H1 (cell line): Measurements from ENCODE around the gene DDX18. TPM values are rescaled to one million over a fixed set of nuclear protein-coding genes. Genes with fewer than 3 reads are reported as not detected.

ENCODE experiments used
- CTCF ChIA-PET: fragments of 300-600 bp; sonication (Branson Sonifier 250); formaldehyde crosslinking; loops from one replicate; lab custom pipeline; 2021; ENCODE audit not compliant: partially characterized antibody; lab: Charles Lee
- POLR2A ChIA-PET: fragments of 300-600 bp; sonication (Branson Sonifier 250); formaldehyde crosslinking; loops from one replicate; lab custom pipeline; 2021; ENCODE audit warnings: inconsistent platforms; ENCODE audit not compliant: partially characterized antibody; lab: Charles Lee
- DNase-seq, 2 experiments: peaks; one replicate each; pipeline versions ENCODE4 v3.0.0 to v3.0.0-alpha.2; 2010 to 2022; ENCODE audit warnings: low spot score in 2 of 2, low read depth in 1 of 2, mixed read lengths in 1 of 2
- FAIRE-seq: peaks from 2 replicates; lab custom pipeline; 2011; peaks lifted over from hg19 to GRCh38; lab: Jason Lieb, UNC
- H2AFZ ChIP-seq: 2 replicates; pipeline ENCODE4 v1.8.1; 2012; ENCODE audit warnings: low read length, inconsistent platforms
- H2AK5ac ChIP-seq: 2 replicates; pipeline ENCODE4 v1.6.1; 2013; ENCODE audit warnings: low read depth, low read length
- H2BK120ac ChIP-seq: replicated peaks from 2 replicates; pipeline ENCODE3; 2013; ENCODE audit warnings: low read depth, low read length, inconsistent platforms
- H2BK12ac ChIP-seq: 2 replicates; pipeline ENCODE4 v1.6.1; 2013; ENCODE audit warnings: low read depth, low read length
- H2BK15ac ChIP-seq: 2 replicates; pipeline ENCODE4 v1.6.1; 2013; ENCODE audit warnings: low read length
- H2BK20ac ChIP-seq: 2 replicates; pipeline ENCODE4 v1.6.1; 2013; ENCODE audit warnings: low read length
- H2BK5ac ChIP-seq: 2 replicates; pipeline ENCODE4 v1.6.1; 2013; ENCODE audit warnings: low read depth, low read length
- H3K14ac ChIP-seq: 2 replicates; pipeline ENCODE4 v1.6.1; 2013; ENCODE audit warnings: inconsistent platforms; ENCODE audit not compliant: insufficient read length
- H3K18ac ChIP-seq: 2 replicates; pipeline ENCODE4 v1.6.1; 2013; ENCODE audit warnings: low read length; ENCODE audit errors: extremely low read depth
- H3K23ac ChIP-seq: 2 replicates; pipeline ENCODE4 v1.6.1; 2013; ENCODE audit warnings: inconsistent platforms; ENCODE audit not compliant: insufficient read length
- H3K23me2 ChIP-seq: 2 replicates; pipeline ENCODE4 v1.6.1; 2013; ENCODE audit warnings: low read depth, low read length
- H3K27ac ChIP-seq: 2 replicates; pipeline ENCODE4 v1.6.1; 2011; ENCODE audit warnings: low read depth, low read length, inconsistent platforms
- H3K27me3 ChIP-seq, 4 experiments: replicated peaks in 1 of 4; 1 replicate in 1 of 4; 2 replicates in 3 of 4; pipeline versions ENCODE4 v1.6.1 to v1.8.1; 2011 to 2013; ENCODE audit warnings: low read length in 3 of 4, mild to moderate bottlenecking in 3 of 4, inconsistent platforms in 2 of 4, mixed read lengths in 2 of 4, moderate library complexity in 1 of 4; ENCODE audit not compliant: control insufficient read depth in 3 of 4, insufficient read depth in 3 of 4; ENCODE audit errors: extremely low read depth in 1 of 4
- H3K36me3 ChIP-seq, 4 experiments: 2 replicates each; pipeline versions ENCODE4 v1.6.1 to v1.8.1; 2011 to 2013; ENCODE audit warnings: mild to moderate bottlenecking in 4 of 4, low read length in 3 of 4, moderate library complexity in 2 of 4, control low read depth in 1 of 4, inconsistent platforms in 1 of 4; ENCODE audit not compliant: insufficient read depth in 4 of 4, control insufficient read depth in 2 of 4
- H3K4ac ChIP-seq: replicated peaks from 2 replicates; pipeline ENCODE3; 2013; ENCODE audit warnings: low read length, low read depth, mixed read lengths, inconsistent platforms; ENCODE audit not compliant: insufficient read length
- H3K4me1 ChIP-seq, 4 experiments: replicated peaks in 1 of 4; 1 replicate in 1 of 4; 2 replicates in 3 of 4; pipeline versions ENCODE4 v1.6.1 to v1.8.1; 2011 to 2013; ENCODE audit warnings: low read length in 3 of 4, inconsistent platforms in 2 of 4, mixed read lengths in 1 of 4; ENCODE audit not compliant: insufficient read depth in 4 of 4, control insufficient read depth in 3 of 4
- H3K4me2 ChIP-seq, 2 experiments: 2 replicates each; pipeline versions ENCODE4 v1.6.1 to v1.8.1; 2011 to 2013; ENCODE audit warnings: low read depth in 2 of 2, low read length in 2 of 2, control low read depth in 1 of 2, inconsistent platforms in 1 of 2, mild to moderate bottlenecking in 1 of 2; ENCODE audit not compliant: insufficient read depth in 1 of 2
- H3K4me3 ChIP-seq, 4 experiments: fragments of 200-600, 300-600 bp in 1 of 4; sonication (generic), shearing (Covaris generic), sonication (Bioruptor Twin) in 1 of 4; 2 replicates each; pipeline versions ENCODE4 v1.5.1 to v1.8.1; 2011 to 2016; ENCODE audit warnings: low read length in 4 of 4, low read depth in 3 of 4, control low read depth in 2 of 4, inconsistent platforms in 2 of 4, mild to moderate bottlenecking in 2 of 4, mixed read lengths in 1 of 4, moderate library complexity in 1 of 4; ENCODE audit not compliant: insufficient read depth in 2 of 4; ENCODE audit errors: extremely low read depth in 1 of 4
- H3K56ac ChIP-seq: replicated peaks from 2 replicates; pipeline ENCODE3; 2013; ENCODE audit warnings: low read depth, mild to moderate bottlenecking, mixed read lengths, low read length, inconsistent platforms; ENCODE audit not compliant: insufficient read length
- H3K79me1 ChIP-seq: 2 replicates; pipeline ENCODE4 v1.6.1; 2013; ENCODE audit warnings: low read depth, low read length, control low read depth
- H3K79me2 ChIP-seq, 2 experiments: 2 replicates each; pipeline versions ENCODE4 v1.6.1 to v1.8.1; 2012 to 2013; ENCODE audit warnings: low read length in 2 of 2, mild to moderate bottlenecking in 2 of 2, inconsistent platforms in 1 of 2; ENCODE audit not compliant: insufficient read depth in 2 of 2, control insufficient read depth in 1 of 2
- H3K9ac ChIP-seq, 4 experiments: replicated peaks in 1 of 4; 1 replicate in 1 of 4; 2 replicates in 3 of 4; pipeline versions ENCODE4 v1.6.1 to v1.8.1; 2011 to 2013; ENCODE audit warnings: low read depth in 3 of 4, low read length in 3 of 4, control low read depth in 2 of 4, mild to moderate bottlenecking in 2 of 4, moderate library complexity in 2 of 4, inconsistent platforms in 1 of 4; ENCODE audit errors: extremely low read depth in 1 of 4
- H3K9me3 ChIP-seq, 2 experiments: 2 replicates each; pipeline versions ENCODE4 v1.6.1 to v1.8.1; 2012 to 2013; ENCODE audit warnings: mild to moderate bottlenecking in 2 of 2, moderate library complexity in 2 of 2, control low read depth in 1 of 2, inconsistent platforms in 1 of 2, low read depth in 1 of 2, low read length in 1 of 2, mixed read lengths in 1 of 2; ENCODE audit not compliant: insufficient read depth in 2 of 2
- H4K20me1 ChIP-seq, 2 experiments: replicated peaks in 1 of 2; 2 replicates each; pipeline versions ENCODE3 to v1.8.1; 2011 to 2013; ENCODE audit warnings: inconsistent platforms in 2 of 2, low read length in 2 of 2, mild to moderate bottlenecking in 1 of 2; ENCODE audit not compliant: insufficient read depth in 2 of 2, control insufficient read depth in 1 of 2
- H4K5ac ChIP-seq: 2 replicates; pipeline ENCODE4 v1.6.1; 2013; ENCODE audit warnings: low read length, low read depth, mixed read lengths, inconsistent platforms; ENCODE audit not compliant: insufficient read length
- H4K8ac ChIP-seq: 2 replicates; pipeline ENCODE4 v1.8.0; 2013; ENCODE audit warnings: mild to moderate bottlenecking, moderate library complexity, low read length, inconsistent platforms; ENCODE audit not compliant: insufficient read depth; ENCODE audit errors: extremely low read depth
- H4K91ac ChIP-seq: replicated peaks from 2 replicates; pipeline ENCODE3; 2013; ENCODE audit warnings: low read length, mixed read lengths, inconsistent platforms; ENCODE audit not compliant: insufficient read length
- ASH2L ChIP-seq: fragments of 200-600, 300-600 bp; sonication (generic); IDR thresholded peaks from one replicate; pipeline ENCODE4 v1.7.1; 2017; ENCODE audit warnings: low read length
- ATF3 ChIP-seq: IDR thresholded peaks from 2 replicates; pipeline ENCODE4 v1.6.1; 2011; ENCODE audit warnings: low read depth, mild to moderate bottlenecking, low read length; ENCODE audit not compliant: insufficient read depth
- CHD1 ChIP-seq: IDR thresholded peaks from 2 replicates; pipeline ENCODE4 v1.6.1; 2012; ENCODE audit warnings: low read depth, low read length, improper control_type of control experiment
- CREB1 ChIP-seq: IDR thresholded peaks from 2 replicates; pipeline ENCODE4 v1.6.1; 2012; ENCODE audit warnings: inconsistent platforms
- CTBP2 ChIP-seq: IDR thresholded peaks from 2 replicates; pipeline ENCODE4 v1.7.0; 2011; ENCODE audit warnings: borderline replicate concordance, mild to moderate bottlenecking, moderate library complexity, mixed read lengths, low read length; ENCODE audit not compliant: insufficient read depth, insufficient read length
- EGR1 ChIP-seq: IDR thresholded peaks from 2 replicates; pipeline ENCODE4 v1.6.1; 2011; ENCODE audit warnings: low read depth, low read length, borderline replicate concordance
- GABPA ChIP-seq: IDR thresholded peaks from 2 replicates; pipeline ENCODE4 v1.6.1; 2011; ENCODE audit warnings: mild to moderate bottlenecking, low read length, moderate library complexity, borderline replicate concordance; ENCODE audit not compliant: insufficient read depth
- JUN ChIP-seq: IDR thresholded peaks from 2 replicates; pipeline ENCODE4 v1.6.1; 2011; ENCODE audit warnings: low read depth, mild to moderate bottlenecking, improper control_type of control experiment, low read length
- KDM5A ChIP-seq: fragments of 200-600 bp; IDR thresholded peaks from 2 replicates; pipeline ENCODE4 v1.7.1; 2012; ENCODE audit warnings: mild to moderate bottlenecking, low read length, inconsistent platforms, mixed read lengths
- NANOG ChIP-seq: IDR thresholded peaks from 2 replicates; pipeline ENCODE4 v1.6.1; 2011; ENCODE audit warnings: low read length, low read depth, mild to moderate bottlenecking, inconsistent platforms; ENCODE audit not compliant: insufficient read depth, poor library complexity, severe bottlenecking
- SIRT6 ChIP-seq: IDR thresholded peaks from one replicate; pipeline ENCODE4 v1.7.1; 2012; ENCODE audit warnings: low read length, inconsistent platforms
- TBP ChIP-seq: IDR thresholded peaks from 2 replicates; pipeline ENCODE4 v1.6.1; 2011; ENCODE audit warnings: low read depth, low read length, improper control_type of control experiment
- WGBS, 2 experiments: shearing (Covaris generic) in 1 of 2; methylation state at CpG; one replicate each; pipeline versions ENCODE4 v1.1.6 to v1.1.7; 2013 to 2015; ENCODE audit warnings: low lambda C conversion rate in 2 of 2, mixed read lengths in 2 of 2, inconsistent platforms in 1 of 2, low coverage in 1 of 2, missing lambda C conversion rate in 1 of 2; ENCODE audit not compliant: insufficient replicate concordance in 2 of 2, insufficient coverage in 1 of 2, insufficient read length in 1 of 2; ENCODE audit errors: extremely low coverage in 1 of 2, missing lambda C conversion rate in 1 of 2; 5-methylcytosine and 5-hydroxymethylcytosine counted together
- polyA plus RNA-seq, 7 experiments: library from polyadenylated mRNA; depleted of rRNA in 3 of 7; stranded (reverse) in 5 of 7; unstranded in 2 of 7; fragments of >200 nt in 5 of 7; fragments of 200-250 nt in 2 of 7; gene quantifications; 1 replicate in 5 of 7; 2 replicates in 1 of 7; 4 replicates in 1 of 7; pipeline versions ENCODE4 v1.2.1 to v1.2.3, GENCODE V29; 2011 to 2013; ENCODE audit warnings: missing spikeins in 2 of 7, mixed read lengths in 2 of 7
- total RNA-seq: library from RNA; stranded (reverse); fragmentation: NEBNext Ultra II Directional; extraction: Animal tissue kit (Norgen Biotek cat#: 25700); gene quantifications from 2 replicates; pipeline ENCODE4 v1.2.1, GENCODE V29; 2021

Gene DDX18
- total and polyA plus RNA-seq, 2 of the 8 experiments (the other 6 are each of a cell fraction or from before 2014, with no cell fraction given): 31.3 to 119 TPM

- no peaks in the 10 kb centered on the region; the same call in 1 of the 2 replicates for H3K23me2 ChIP-seq
- FAIRE-seq: no peak
- POLR2A ChIA-PET: interaction anchor here (1.1 to 1.2 kb wide), 2 partner anchors 16 to 22 kb away, joined by 3 read pairs; no protein-coding TSS in a partner anchor
- TF ChIP-seq ATF3: no peak
- no peak for TF ChIP-seq JUN
- no peak for TF ChIP-seq KDM5A
- TF ChIP-seq NANOG: no peak
- no peak for TF ChIP-seq GABPA
- no peak for TF ChIP-seq CTBP2
- no peak for TF ChIP-seq EGR1
- TF ChIP-seq CREB1: no peak
- no peak for TF ChIP-seq TBP
- no peak for TF ChIP-seq ASH2L
- no peak for TF ChIP-seq SIRT6
- TF ChIP-seq CHD1: no peak
These were observed 42.1 kb downstream of the DDX18 start for GRCh38 chr2:117856415-117857210.

More at GRCh38 chr2:117856415-117857210, 42.1 kb downstream of the DDX18 start:
- no peak overlapping the region for H2BK20ac ChIP-seq
- peak in 1 of 2 experiments; percentile 23 for DNase-seq
- H2AFZ ChIP-seq: no peak overlapping the region
- H3K4me2 ChIP-seq: no peak overlapping the region
- no peak overlapping the region for H4K8ac ChIP-seq
- no peak overlapping the region for H2BK5ac ChIP-seq
- peaks cover 0 to 16% (median 1%) of the 10 kb centered on the region in 4 experiments; a peak in 2 of 7 replicates for H3K27me3 ChIP-seq
- H3K18ac ChIP-seq: no peak overlapping the region
- H2BK12ac ChIP-seq: no peak overlapping the region
- H3K14ac ChIP-seq: no peak overlapping the region
- no peak overlapping the region for H3K27ac ChIP-seq
- H3K4ac ChIP-seq: no peak overlapping the region
- H3K36me3 ChIP-seq: no peaks in the 10 kb centered on the region
- 88% methylated on average over 4 of the region's 4 CpGs; no CpG with 5 or more reads in 1 of the 2 experiments for WGBS, 2 experiments
- CTCF ChIA-PET: interaction anchor here (1.6 kb wide), 2 partner anchors 11 to 61 kb away, joined by 3 to 5 read pairs; no protein-coding TSS in a partner anchor
- no peak overlapping the region for H2BK120ac ChIP-seq
- H4K91ac ChIP-seq: no peak overlapping the region
- H3K56ac ChIP-seq: no peak overlapping the region
- no peaks in the 10 kb centered on the region for H4K20me1 ChIP-seq
- H2BK15ac ChIP-seq: no peak overlapping the region
- H3K23ac ChIP-seq: no peak overlapping the region
- H2AK5ac ChIP-seq: no peak overlapping the region
- H3K9me3 ChIP-seq: peaks cover 0 to 14% of the 10 kb centered on the region in 2 experiments; a peak in 1 of 4 replicates
- no peaks in the 10 kb centered on the region for H3K79me2 ChIP-seq
- no peak overlapping the region for H3K9ac ChIP-seq
- H3K4me3 ChIP-seq: no peak overlapping the region
- no peak overlapping the region for H4K5ac ChIP-seq
- no peaks in the 10 kb centered on the region for H3K79me1 ChIP-seq
- H3K4me1 ChIP-seq: peaks cover 0 to 5% (median 3%) of the 10 kb centered on the region in 4 experiments; a peak in 4 of 7 replicates
